ENCODE data around the gene COX20. TPM values are rescaled to one million over a fixed set of nuclear protein-coding genes. Genes with fewer than 3 reads are reported as not detected.
A peak's percentile ranks its signal among the peaks of the same experiment; 100 is the strongest.

Gene COX20
- total and polyA plus RNA-seq, 10 donors = 20.7 to 45.4 (median 26.3) TPM

DNA sequence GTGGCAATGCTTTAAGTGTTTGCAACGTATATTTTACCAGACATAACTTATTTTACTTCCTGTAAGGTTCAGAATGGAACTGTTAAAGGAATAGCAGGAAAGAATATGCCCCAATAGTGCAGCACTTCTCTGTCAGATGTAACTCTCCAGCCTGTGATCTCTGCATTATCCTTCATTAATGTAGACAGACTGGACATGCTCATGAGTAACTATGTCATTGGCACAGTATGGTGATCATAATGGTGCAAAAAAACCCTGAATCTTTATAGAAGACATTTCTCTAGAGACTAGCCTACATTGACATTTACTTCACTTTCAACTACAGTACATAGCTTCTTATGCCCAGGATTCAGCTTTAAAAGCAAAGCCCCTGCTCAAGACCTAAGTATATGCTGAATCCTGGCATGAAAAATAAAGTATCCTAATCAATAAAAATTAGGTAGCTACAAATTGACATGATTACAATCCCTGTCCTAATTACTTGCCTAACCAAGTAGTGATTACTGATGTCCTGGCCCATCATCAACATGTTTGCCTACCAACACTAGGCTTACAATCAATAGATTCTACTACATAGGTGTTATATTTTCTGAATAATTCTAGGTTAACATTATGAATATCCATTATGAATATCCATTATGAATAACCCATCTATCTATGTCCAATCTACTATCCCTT lies 13.9 kb downstream of the COX20 start:
- Histone ChIP-seq H3K27ac (no peak overlapping the region), H3K4me1 (peaks cover 13 to 68% (median 33%) of the 10 kb centered on the region in 6 donors), H3K27me3 (replicated peaks in 1 of 7) (no peaks in the 10 kb centered on the region), H3K4me3 (no peak overlapping the region), H3K9me3 (no peaks in the 10 kb centered on the region), H3K36me3 (peaks cover 0 to 99% (median 72%) of the 10 kb centered on the region in 6 donors)
- 28 to 37% (median 33%) methylated on average over 1 of the region's 1 CpG for WGBS, 5 donors
- TF ChIP-seq POLR2A (IDR thresholded peaks at IDR 0.05) (no peak), POLR2AphosphoS5 (IDR thresholded peaks at IDR 0.05) (peak in 1 of 3 donors; percentile 18)
- TF ChIP-seq, protein P1, sequence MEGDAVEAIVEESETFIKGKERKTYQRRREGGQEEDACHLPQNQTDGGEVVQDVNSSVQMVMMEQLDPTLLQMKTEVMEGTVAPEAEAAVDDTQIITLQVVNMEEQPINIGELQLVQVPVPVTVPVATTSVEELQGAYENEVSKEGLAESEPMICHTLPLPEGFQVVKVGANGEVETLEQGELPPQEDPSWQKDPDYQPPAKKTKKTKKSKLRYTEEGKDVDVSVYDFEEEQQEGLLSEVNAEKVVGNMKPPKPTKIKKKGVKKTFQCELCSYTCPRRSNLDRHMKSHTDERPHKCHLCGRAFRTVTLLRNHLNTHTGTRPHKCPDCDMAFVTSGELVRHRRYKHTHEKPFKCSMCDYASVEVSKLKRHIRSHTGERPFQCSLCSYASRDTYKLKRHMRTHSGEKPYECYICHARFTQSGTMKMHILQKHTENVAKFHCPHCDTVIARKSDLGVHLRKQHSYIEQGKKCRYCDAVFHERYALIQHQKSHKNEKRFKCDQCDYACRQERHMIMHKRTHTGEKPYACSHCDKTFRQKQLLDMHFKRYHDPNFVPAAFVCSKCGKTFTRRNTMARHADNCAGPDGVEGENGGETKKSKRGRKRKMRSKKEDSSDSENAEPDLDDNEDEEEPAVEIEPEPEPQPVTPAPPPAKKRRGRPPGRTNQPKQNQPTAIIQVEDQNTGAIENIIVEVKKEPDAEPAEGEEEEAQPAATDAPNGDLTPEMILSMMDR (IDR thresholded peaks at IDR 0.05 in 8 of 11, conservative IDR thresholded peaks at IDR 0.05 in 3 of 11) = no peak
- intact Hi-C loops (cut with DNase I; ENCODE audit: low total_unique reads) = no loop called here
- DNase-seq = no peak

DNA sequence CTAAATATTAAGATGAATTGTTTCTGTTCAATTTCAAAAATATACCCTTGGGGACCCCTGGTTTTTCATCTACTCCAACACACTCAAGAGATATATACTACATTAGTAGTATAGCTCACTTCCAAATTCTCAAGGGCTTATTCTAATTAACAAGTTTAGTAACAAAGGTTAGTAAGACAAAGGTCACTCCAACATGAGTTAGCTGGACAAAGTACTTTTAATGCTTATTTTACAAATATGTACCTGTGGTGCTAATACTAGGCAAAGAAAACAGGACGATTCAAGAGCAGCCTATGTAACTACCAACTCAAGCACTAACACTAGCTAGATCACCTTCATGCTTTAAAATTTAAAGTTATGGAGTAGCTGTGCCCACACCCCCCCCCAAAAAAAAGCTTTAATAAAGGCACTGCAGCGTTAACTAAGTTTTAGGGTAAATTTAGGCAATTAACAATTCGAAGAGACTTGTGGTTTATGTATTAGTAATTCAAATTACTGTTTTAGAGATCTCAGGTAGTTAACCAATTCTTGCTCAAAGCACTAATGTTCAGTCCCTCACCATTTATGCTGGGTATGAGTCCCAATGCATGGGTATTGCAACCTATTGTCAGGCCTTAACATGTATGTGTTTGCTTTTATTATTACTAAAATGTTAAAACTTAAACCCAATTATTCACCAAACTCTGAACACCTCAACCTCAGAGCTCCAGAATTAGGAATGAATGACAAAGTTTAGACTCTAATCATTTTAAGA lies 14.8 kb downstream of the COX20 start:
- Histone ChIP-seq H3K27ac (peak overlapping the region in 1 of 8 donors; percentile 22), H3K9me3 (no peaks in the 10 kb centered on the region), H3K4me1 (peaks cover 22 to 69% (median 43%) of the 10 kb centered on the region in 6 donors), H3K4me3 (no peak overlapping the region), H3K27me3 (replicated peaks in 1 of 7) (no peaks in the 10 kb centered on the region), H3K36me3 (peaks cover 0 to 99% (median 72%) of the 10 kb centered on the region in 6 donors)
- no peak for TF ChIP-seq POLR2AphosphoS5 (IDR thresholded peaks at IDR 0.05)
- TF ChIP-seq POLR2A (IDR thresholded peaks at IDR 0.05) = no peak
- TF ChIP-seq, protein P1 (IDR thresholded peaks at IDR 0.05 in 8 of 11, conservative IDR thresholded peaks at IDR 0.05 in 3 of 11) = no peak
- intact Hi-C loops (cut with DNase I; ENCODE audit: low total_unique reads) = no loop called here
- no peak for DNase-seq
- 85 to 94% (median 89%) methylated on average over 3 of the region's 3 CpGs for WGBS, 5 donors

DNA sequence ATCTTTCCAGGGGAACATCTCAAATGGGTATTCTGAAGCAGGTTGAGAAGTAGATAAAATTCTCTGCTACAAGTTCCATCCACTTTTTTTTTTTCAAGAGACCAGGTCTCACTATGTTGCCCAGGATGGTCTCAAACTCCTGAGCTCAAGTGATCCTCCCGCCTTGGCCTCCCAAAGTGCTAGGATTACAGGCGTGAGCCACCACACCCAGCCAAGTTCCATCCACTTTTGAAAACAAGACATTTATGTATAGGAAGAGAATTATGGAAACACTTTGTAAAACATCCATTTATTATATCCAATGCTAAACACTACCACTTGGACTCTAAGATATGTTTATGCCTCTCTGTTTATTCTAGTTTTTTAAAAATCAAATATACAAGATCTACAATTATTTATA lies 15.4 kb downstream of the COX20 start:
- intact Hi-C loops (cut with DNase I; ENCODE audit: low total_unique reads) = no loop called here
- peaks cover 0 to 99% (median 72%) of the 10 kb centered on the region in 6 donors for H3K36me3 ChIP-seq
- H3K9me3 ChIP-seq = no peaks in the 10 kb centered on the region
- DNase-seq = no peak
- H3K27me3 ChIP-seq (replicated peaks in 1 of 7) = no peaks in the 10 kb centered on the region
- TF ChIP-seq POLR2AphosphoS5 (IDR thresholded peaks at IDR 0.05) = peak in 1 of 3 donors; percentile 27
- TF ChIP-seq, protein P1 (IDR thresholded peaks at IDR 0.05 in 8 of 11, conservative IDR thresholded peaks at IDR 0.05 in 3 of 11) = no peak
- no peak for TF ChIP-seq POLR2A (IDR thresholded peaks at IDR 0.05)
- H3K4me3 ChIP-seq = no peak overlapping the region
- 95 to 100% (median 97%) methylated on average over 2 of the region's 2 CpGs for WGBS, 5 donors
- peaks cover 29 to 76% (median 49%) of the 10 kb centered on the region in 6 donors for H3K4me1 ChIP-seq
- peak overlapping the region in 2 of 8 donors; percentile 5 to 49 for H3K27ac ChIP-seq

Data from spleen (tissue), 11 donors.